HG02840 (cell line): ENCODE measurements around the gene EMC6.
A peak's percentile ranks its signal among the peaks of the same experiment; 100 is the strongest.

Experiments
- ATAC-seq: cut with Tn5 transposase; IDR thresholded peaks from one replicate; pipeline ENCODE4 v1.9.1; 2021; ENCODE audit warnings: mild to moderate bottlenecking, moderate library complexity, moderate number of reproducible peaks; ENCODE audit not compliant: unreplicated experiment, low FRiP score

EMC6 gene

DNA sequence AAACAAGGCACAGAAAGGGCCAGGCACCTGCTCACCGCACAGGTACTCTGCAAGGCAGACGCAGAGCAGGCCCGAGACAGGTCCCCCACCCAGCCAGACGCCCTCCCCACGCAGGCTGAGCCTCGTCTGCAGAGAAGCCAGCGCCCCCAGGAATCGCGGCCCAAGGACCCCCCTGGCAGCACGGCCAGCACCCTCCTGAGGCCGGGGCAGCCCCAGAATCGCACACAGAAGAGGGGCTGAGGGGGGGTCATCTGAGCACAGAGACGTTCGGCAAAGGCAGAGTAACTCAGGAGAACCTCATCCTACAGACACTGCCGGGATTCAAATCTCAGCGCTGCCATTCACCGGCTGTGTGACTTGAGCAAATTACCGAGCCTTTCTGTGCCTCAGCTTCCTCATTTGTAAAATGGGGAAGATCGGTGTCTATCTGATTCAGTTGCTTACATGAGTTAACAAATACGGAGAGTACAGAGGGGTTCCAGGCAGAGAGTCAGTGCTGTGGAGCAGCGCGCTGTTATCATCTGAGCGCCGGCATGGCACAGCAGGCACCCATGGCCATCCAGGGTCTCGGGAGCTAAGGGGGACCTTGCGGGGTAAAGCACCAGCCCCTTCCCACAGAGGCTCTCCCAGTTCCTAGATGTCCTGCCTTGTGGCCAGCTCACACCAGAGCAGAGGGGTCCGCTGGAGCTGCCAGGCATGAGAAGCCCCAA lies 10.4 kb downstream of the EMC6 start:
- no peak for ATAC-seq

- no peak for ATAC-seq
These were observed 11.0 kb downstream of the EMC6 start for GRCh38 chr17:3679531-3680126.

GRCh38 chr17:3681057-3681456 lies 12.4 kb downstream of the EMC6 start:
- ATAC-seq = no peak

DNA sequence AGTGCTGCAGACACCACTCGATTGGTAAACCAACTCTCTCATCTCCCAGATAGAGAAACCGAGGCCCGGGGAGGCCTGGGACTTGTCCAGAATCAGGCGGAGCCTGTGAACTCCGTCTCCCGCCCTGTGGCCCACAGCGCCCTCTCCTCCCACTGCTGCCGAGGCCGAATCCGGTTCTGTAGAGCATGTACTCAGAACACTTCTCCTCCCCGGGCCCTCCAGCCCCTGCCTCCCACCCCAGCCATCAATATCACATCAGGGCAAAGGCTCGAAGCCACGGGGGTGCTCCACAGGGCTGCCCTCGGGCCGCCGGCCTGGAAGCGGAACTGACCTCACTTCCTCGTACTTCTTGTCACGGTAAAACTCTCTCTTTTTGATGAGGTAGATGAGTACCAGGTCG lies 13.0 kb downstream of the EMC6 start:
- ATAC-seq = no peak

GRCh38 chr17:3682033-3682432 lies 13.4 kb downstream of the EMC6 start:
- ATAC-seq = no peak

GRCh38 chr17:3683054-3683511 lies 14.5 kb downstream of the EMC6 start:
- no peak for ATAC-seq

- ATAC-seq = no peak
These were observed 16.6 kb downstream of the EMC6 start for GRCh38 chr17:3685174-3685573.

DNA sequence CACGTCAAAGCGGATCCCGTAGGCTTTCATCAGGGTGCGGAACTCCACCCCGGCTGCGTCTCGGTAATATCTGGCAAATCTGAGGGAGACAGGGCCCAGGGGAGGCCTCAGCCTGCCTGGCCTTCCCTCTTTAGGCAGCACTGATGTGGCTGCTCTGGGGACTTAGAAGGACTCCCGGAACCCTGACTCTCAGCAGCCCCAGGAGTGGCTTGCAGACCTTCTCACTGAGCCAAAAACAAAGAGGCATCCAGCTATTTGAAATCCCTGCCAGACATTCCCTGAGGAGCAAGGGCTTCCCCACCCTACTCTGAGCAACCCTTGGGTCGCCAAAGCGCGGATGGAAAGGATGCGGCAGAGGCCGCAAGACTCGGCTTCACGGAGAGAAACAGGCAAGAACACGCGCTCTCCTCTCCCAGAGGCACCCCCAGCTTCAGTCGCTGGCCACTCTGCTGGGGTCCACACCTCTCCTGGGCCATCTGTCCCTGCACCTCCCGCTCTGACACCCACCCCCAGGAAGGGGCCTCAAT lies 19.5 kb downstream of the EMC6 start:
- no peak for ATAC-seq

GRCh38 chr17:3688852-3689261 lies 20.2 kb downstream of the EMC6 start:
- ATAC-seq = no peak

DNA sequence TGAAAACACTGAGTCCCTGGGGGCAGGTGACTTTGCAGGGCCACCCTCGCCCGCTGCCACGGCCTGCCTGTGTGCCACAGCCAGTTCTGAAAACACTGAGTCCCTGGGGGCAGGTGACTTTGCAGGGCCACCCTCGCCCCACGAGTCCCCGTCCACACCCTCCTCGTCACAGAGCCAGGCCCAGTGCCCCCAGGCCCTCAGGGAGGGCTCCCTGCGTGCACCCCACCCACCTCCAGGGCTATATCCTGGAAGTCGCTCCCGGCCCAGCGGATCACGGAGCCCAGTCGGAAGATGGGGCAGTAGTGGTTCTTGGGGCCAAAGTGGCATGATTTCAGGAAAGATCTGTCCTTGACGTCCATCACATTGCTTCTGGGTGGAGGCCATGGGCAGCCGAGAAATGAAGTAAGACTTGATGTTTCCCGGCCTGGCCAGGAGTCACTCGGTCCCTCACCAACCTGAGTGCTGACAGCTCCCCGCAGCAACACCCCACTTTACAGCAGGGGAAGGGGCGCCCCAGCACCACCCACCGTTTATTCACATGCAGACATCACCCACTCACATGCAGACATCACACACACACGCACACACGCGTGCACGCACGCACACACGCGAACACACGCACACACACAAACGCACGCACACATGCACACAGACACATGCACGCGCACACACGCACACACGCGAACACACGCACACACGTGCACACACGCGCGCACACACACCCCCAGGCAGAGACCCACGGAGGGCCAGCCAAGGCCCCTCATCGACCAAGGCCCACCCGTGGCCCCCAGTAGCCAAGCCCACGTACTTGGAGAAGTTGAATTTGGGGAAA lies 20.9 kb downstream of the EMC6 start:
- no peak for ATAC-seq

- no peak for ATAC-seq
These were observed 21.6 kb downstream of the EMC6 start for GRCh38 chr17:3690094-3690715.

GRCh38 chr17:3691617-3692067 lies 23.0 kb downstream of the EMC6 start:
- ATAC-seq = no peak

DNA sequence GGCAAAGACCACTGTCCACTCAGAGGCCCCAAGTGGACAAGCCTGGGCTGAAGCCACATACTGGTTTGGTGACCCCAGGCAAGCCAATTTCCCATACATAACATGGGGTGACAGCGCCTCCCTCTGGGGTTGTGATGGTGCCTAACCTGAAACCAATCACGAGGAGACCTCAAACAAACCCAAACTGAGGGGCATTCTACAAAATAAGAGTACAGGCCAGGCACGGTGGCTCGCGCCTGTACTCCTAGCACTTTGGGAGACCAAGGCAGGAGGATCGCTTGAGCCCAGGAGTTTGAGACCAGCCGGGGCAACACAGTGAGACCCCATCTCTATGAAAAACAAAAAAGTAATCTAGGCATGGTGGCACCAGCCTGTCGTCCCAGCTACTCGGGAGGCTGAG lies 23.7 kb downstream of the EMC6 start:
- no peak for ATAC-seq

DNA sequence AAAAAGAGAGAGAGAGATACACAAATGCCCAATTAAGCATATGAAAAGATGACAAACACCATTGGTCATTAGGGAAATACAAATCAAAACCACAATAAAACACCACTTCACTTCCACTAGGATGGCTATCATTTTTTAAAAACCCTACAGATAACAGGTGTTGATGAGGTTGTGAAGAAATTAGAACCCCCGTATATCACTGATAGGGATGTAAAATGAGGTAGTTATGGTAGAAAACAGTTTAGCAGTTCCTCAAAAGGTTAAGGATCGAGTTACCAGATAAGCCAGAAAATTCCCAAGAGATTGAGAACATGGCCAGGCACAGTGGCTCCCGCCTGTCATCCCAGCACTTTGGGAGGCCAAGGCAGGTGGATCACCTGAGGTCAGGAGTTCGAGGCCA lies 24.5 kb downstream of the EMC6 start:
- ATAC-seq = no peak

GRCh38 chr17:3693829-3694231 lies 25.2 kb downstream of the EMC6 start:
- ATAC-seq = peak; percentile 43

DNA sequence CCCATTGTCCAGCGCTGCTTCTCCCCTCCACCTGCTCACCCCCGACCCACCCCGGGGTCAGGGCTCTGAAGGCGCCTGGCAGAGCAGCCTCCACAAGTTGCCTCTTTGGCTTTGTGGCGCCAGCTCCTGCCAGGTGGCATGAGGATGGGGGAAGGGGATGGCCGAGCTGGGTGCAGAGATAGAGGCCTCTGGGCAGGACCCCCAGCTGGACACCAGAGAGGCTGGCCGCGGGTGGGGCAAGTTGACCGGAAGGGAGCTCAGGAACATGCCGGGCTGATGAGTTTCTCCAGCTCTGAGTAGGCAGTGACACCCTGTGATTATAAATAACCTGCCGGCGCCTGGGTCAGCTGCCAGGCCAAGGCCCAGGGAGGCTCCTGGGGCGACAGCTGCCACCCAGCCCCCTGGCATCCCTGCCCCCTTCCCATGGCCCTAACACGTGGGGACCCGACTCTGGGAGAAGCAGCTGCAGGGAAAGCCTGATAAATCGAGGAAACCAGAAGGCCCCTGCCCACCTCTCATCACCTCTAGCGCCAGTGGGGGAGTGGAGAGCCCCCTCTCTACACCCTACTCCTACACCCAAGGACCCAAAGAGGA lies 26.6 kb downstream of the EMC6 start:
- ATAC-seq = no peak

- no peak for ATAC-seq
These were observed 27.3 kb downstream of the EMC6 start, which contains the start of gene P2RX5 for GRCh38 chr17:3695723-3696411. Gene P2RX5 (minus strand): TSS chr17:3696155. CDS start chr17:3696005, 150 bp downstream.

DNA sequence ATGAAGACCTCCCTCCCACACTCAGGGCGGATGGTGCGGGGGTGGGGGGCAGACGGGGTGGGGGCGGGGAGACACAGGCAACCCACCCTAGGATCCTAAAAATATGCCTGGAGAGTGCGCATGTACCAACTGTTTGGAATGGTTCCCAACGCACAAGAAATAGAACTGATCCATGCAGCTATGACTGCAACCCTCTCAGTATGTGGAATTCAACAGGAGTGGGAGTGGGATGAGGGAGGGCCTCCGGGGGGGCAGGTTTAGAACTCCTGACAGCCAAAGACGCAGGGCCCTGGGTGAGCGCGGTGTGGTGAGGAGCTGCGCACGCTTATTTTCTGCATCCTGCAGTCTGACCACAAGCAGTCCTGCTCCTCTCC lies 28.5 kb downstream of the EMC6 start:
- no peak for ATAC-seq

DNA sequence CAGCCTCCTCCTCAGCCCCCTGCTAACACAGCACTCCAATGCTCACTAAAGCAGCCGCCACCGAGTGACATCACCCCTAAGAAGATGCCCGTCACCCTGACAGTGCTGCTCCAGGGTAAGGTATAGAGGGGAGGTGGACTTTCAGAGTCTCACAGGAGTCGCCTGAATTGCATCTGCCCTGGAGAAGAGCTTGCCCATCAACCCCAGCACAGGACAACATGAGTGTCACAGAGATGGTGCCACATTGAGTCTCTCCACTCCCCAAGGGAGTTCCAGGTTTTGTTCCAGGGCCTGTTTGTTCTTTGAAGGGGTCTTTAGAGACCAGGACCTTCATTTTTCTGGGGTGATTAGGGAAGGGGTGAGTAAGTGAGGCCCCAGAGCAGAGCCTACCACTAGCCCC lies 29.5 kb downstream of the EMC6 start:
- no peak for ATAC-seq

- ATAC-seq = no peak
These were observed 31.3 kb downstream of the EMC6 start for GRCh38 chr17:3699951-3700350.
